Measurements from ENCODE around the gene PDE4B.

The PDE4B gene

DNA sequence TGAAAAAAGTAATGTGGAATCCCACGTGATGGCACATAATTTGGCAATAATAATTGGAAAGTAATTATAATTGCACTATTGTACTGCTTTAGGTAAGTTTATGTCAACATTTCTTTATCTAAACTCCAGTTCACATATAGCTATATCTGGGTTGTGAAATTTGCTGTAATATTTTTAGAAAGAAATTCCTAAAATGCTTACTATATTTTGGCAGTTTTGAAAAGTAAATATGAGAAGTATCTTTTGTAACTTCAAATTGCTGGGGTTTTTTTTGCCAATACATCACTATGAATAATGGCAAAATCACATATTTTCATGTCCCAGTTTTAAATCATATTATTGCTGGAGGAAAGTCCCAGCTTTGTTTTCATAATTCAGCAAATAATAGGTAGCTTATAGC is 197.5 kb downstream of the PDE4B start:
- TF ChIP-seq, protein P1, sequence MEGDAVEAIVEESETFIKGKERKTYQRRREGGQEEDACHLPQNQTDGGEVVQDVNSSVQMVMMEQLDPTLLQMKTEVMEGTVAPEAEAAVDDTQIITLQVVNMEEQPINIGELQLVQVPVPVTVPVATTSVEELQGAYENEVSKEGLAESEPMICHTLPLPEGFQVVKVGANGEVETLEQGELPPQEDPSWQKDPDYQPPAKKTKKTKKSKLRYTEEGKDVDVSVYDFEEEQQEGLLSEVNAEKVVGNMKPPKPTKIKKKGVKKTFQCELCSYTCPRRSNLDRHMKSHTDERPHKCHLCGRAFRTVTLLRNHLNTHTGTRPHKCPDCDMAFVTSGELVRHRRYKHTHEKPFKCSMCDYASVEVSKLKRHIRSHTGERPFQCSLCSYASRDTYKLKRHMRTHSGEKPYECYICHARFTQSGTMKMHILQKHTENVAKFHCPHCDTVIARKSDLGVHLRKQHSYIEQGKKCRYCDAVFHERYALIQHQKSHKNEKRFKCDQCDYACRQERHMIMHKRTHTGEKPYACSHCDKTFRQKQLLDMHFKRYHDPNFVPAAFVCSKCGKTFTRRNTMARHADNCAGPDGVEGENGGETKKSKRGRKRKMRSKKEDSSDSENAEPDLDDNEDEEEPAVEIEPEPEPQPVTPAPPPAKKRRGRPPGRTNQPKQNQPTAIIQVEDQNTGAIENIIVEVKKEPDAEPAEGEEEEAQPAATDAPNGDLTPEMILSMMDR (IDR thresholded peaks at IDR 0.05) = no peak

- TF ChIP-seq, protein P1 (IDR thresholded peaks at IDR 0.05) = no peak
These were observed 199.0 kb downstream of the PDE4B start for GRCh38 chr1:65991694-65992093.

- TF ChIP-seq, protein P1 (IDR thresholded peaks at IDR 0.05) = no peak
These were observed 199.6 kb downstream of the PDE4B start for GRCh38 chr1:65992165-65992821.

GRCh38 chr1:65992831-65993271 is 200.2 kb downstream of the PDE4B start:
- TF ChIP-seq, protein P1 (IDR thresholded peaks at IDR 0.05) = no peak

DNA sequence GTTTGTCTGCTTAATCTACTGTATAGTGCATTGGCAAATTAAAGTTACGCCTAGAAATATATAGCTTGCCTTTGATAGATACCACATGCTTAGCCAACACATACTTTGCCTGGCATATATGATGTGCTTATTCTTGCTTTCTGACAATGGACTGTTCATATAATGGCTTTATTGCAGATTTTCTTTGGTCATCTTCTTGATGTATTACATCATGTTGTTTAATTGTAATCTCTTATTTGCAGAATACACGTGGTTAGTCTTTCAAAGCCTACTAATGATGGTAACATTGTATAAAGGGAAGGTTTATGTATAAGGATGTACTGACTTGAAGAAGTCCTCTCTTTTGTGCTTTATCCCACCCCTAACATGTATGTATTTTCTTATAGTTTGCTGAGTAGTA is 201.5 kb downstream of the PDE4B start:
- TF ChIP-seq, protein P1 (IDR thresholded peaks at IDR 0.05) = no peak

GRCh38 chr1:65995336-65995735 is 202.6 kb downstream of the PDE4B start:
- TF ChIP-seq, protein P1 (IDR thresholded peaks at IDR 0.05) = no peak

DNA sequence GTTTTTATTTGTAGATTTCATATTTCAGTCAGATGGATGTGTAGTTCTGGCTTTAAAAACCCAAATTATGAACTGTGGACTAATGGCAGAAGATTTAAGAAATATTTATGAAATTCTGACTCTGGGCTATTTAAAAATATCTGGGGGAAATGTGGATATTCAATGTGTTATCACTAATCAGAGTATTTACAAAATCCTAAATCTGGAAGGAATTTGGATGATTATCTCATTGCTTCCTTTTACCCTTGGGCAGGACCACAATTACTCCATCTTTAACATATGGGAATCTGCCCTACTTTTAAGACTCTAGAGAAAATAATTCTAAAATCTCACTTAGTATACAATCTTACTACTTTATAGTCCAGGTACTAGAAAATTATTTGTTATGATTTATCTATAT is 203.2 kb downstream of the PDE4B start:
- TF ChIP-seq, protein P1 (IDR thresholded peaks at IDR 0.05) = no peak

DNA sequence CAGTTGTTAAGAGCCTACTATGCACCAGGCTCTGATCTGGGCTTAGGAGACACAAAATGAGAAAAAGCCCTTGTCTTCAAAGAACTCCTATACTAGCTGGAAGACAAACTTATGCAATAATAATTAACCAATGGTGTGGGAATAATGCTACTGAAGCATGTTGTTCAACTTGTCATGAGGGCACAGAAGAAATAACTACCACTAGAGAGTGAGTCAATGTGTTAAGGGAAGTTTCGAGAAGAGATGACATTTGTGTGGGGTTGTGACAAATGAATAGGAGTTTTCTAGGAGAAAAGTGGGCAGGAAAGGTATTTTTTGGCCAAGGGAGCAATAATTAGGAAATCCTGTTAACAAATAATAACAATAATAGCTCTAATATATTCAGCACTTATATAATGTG is 205.0 kb downstream of the PDE4B start:
- TF ChIP-seq, protein P1 (IDR thresholded peaks at IDR 0.05) = no peak

Data from LNCAP (cell line).